Measurements from ENCODE around the gene ARL9. TPM values are rescaled to one million over a fixed set of nuclear protein-coding genes. Genes with fewer than 3 reads are reported as not detected.

The ARL9 gene
- total RNA-seq, 1 experiment from 2014 or later: 0.28 TPM

DNA sequence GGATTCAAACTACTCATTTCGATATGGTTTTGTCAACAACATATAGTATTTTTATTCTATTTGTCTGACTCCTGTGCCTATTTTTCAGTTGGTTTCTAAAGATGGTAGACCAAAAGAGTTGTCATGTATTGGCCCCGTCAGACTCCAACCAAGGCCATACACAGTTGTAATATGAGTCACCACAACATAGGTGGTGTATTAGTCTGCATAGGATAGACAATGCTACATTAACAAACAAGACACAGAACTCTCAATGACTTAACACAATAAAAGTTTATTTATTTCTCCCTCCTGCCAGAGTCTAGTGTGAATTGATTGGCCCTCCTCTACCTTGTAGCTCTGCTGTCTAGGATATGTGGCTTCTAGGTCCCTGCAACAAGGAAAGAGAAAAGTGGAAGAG, 45.9 kb downstream of the ARL9 start:
- ChIA-PET CTCF (interaction anchor here (0.7 kb wide), 1 partner anchor 285 kb away, joined by 3 read pairs; no protein-coding TSS in a partner anchor), POLR2A (interaction anchor here (0.7 kb wide), 1 partner anchor 285 kb away, joined by 3 read pairs; no protein-coding TSS in a partner anchor)
- no peak for DNase-seq (ENCODE audit: unreplicated experiment)
- Mint-ChIP-seq H3K4me3 (ENCODE audit: unreplicated experiment) (no peak overlapping the region), H3K9me3 (ENCODE audit: unreplicated experiment) (peaks cover 7% of the 10 kb centered on the region), H3K27me3 (ENCODE audit: insufficient read depth, unreplicated experiment) (no peaks in the 10 kb centered on the region), H3K36me3 (ENCODE audit: insufficient read depth, unreplicated experiment) (no peaks in the 10 kb centered on the region), H3K27ac (ENCODE audit: low read depth, unreplicated experiment) (no peak overlapping the region), H3K4me1 (ENCODE audit: insufficient read depth, unreplicated experiment) (no peaks in the 10 kb centered on the region)
- intact Hi-C loops (cut with micrococcal nuclease): no loop called here
- TF ChIP-seq, protein P1, sequence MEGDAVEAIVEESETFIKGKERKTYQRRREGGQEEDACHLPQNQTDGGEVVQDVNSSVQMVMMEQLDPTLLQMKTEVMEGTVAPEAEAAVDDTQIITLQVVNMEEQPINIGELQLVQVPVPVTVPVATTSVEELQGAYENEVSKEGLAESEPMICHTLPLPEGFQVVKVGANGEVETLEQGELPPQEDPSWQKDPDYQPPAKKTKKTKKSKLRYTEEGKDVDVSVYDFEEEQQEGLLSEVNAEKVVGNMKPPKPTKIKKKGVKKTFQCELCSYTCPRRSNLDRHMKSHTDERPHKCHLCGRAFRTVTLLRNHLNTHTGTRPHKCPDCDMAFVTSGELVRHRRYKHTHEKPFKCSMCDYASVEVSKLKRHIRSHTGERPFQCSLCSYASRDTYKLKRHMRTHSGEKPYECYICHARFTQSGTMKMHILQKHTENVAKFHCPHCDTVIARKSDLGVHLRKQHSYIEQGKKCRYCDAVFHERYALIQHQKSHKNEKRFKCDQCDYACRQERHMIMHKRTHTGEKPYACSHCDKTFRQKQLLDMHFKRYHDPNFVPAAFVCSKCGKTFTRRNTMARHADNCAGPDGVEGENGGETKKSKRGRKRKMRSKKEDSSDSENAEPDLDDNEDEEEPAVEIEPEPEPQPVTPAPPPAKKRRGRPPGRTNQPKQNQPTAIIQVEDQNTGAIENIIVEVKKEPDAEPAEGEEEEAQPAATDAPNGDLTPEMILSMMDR (IDR thresholded peaks at IDR 0.05; ENCODE audit: unreplicated experiment): no peak
- BruUV-seq (replicated peaks): no TSS peak

DNA sequence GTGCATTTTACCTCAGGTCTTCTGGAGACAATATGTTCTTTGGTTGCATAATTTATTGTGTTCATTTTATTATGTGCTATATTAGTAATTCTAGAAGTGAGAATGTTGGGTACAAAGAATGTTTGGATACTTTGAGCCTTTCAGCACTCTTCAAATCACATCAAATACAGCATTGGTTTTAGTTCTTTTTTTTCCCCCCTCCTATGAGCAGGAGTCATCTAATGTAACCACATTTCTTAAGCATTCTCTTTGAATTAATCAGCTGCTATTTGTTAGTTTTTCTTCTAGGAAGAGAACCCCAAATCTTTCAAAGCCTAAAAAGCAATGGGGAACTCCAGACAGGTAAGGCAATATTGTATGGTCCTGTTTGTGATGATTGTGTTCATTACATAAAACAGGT, 46.7 kb downstream of the ARL9 start:
- Mint-ChIP-seq H3K4me1 (ENCODE audit: insufficient read depth, unreplicated experiment) (no peaks in the 10 kb centered on the region), H3K27ac (ENCODE audit: low read depth, unreplicated experiment) (no peak overlapping the region), H3K36me3 (ENCODE audit: insufficient read depth, unreplicated experiment) (no peaks in the 10 kb centered on the region), H3K9me3 (ENCODE audit: unreplicated experiment) (peaks cover 7% of the 10 kb centered on the region), H3K27me3 (ENCODE audit: insufficient read depth, unreplicated experiment) (no peaks in the 10 kb centered on the region), H3K4me3 (ENCODE audit: unreplicated experiment) (no peak overlapping the region)
- BruUV-seq (replicated peaks): no TSS peak
- DNase-seq (ENCODE audit: unreplicated experiment): no peak
- intact Hi-C loops (cut with micrococcal nuclease): no loop called here
- ChIA-PET CTCF (interaction anchor here (3.1 kb wide), 1 partner anchor 8 kb away, joined by 24 read pairs; no protein-coding TSS in a partner anchor), POLR2A (interaction anchor here (0.5 kb wide), 1 partner anchor 179 kb away, joined by 3 read pairs; no protein-coding TSS in a partner anchor)
- TF ChIP-seq, protein P1 (IDR thresholded peaks at IDR 0.05; ENCODE audit: unreplicated experiment): no peak

DNA sequence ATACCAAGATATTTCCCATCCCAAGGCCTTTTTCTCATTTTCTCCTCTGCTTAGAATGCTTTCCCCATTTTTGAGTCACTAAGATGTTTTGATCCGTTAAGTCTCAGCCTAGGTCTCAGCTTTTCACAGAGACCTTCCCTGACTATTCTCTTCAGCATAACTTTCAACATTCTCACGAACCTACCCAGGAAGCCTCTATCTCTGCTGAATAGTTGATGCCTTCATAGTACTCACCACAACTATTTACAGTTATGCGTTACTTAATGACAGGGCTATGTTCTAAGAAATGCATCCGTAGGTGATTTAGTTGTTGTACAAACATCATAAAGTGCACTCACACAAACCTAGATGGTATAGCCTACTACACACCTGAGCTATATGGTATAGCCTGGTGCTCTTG, 64.5 kb downstream of the ARL9 start:
- CTCF ChIA-PET: interaction anchor here (0.6 kb wide), 1 partner anchor 234 kb away, joined by 3 read pairs; no protein-coding TSS in a partner anchor
- H3K9me3 Mint-ChIP-seq (ENCODE audit: unreplicated experiment): no peaks in the 10 kb centered on the region
- DNase-seq (ENCODE audit: unreplicated experiment): no peak

More for the DNA sequence above, 64.5 kb downstream of the ARL9 start:
- POLR2A ChIA-PET: no interaction called here
- no TSS peak for BruUV-seq (replicated peaks)
- H3K4me1 Mint-ChIP-seq (ENCODE audit: insufficient read depth, unreplicated experiment): no peaks in the 10 kb centered on the region
- no peak overlapping the region for H3K4me3 Mint-ChIP-seq (ENCODE audit: unreplicated experiment)
- no peaks in the 10 kb centered on the region for H3K36me3 Mint-ChIP-seq (ENCODE audit: insufficient read depth, unreplicated experiment)
- H3K27me3 Mint-ChIP-seq (ENCODE audit: insufficient read depth, unreplicated experiment): no peaks in the 10 kb centered on the region
- TF ChIP-seq, protein P1 (IDR thresholded peaks at IDR 0.05; ENCODE audit: unreplicated experiment): no peak
- H3K27ac Mint-ChIP-seq (ENCODE audit: low read depth, unreplicated experiment): no peak overlapping the region
- intact Hi-C loops (cut with micrococcal nuclease): no loop called here

Other genes with a start within 250 kb of the ARL9 start
- 10.8 and 12.9 TPM in 2 replicates for gene AASDH, start 118.3 kb upstream of the ARL9 start, total RNA-seq (2022)
- gene PPAT, start 70.2 kb upstream of the ARL9 start, total RNA-seq (2022): 35.0 and 47.0 TPM in 2 replicates
- gene PAICS, start 69.5 kb upstream of the ARL9 start, total RNA-seq (2022): 160 and 189 TPM in 2 replicates
- gene SRP72, start 38.2 kb upstream of the ARL9 start, total RNA-seq (2022): 348 and 419 TPM in 2 replicates
- gene HOPX, start 175.5 kb downstream of the ARL9 start, total RNA-seq (2022): not detected in 2 replicates